Esophagus squamous epithelium (tissue), 4 donors: ENCODE data around the gene MAP4K3.

Source experiments
- CTCF ChIP-seq, 6 experiments: fragments of 450-650 bp in 4 of 6; fragments of 200-600 bp in 2 of 6; sonication (generic) in 2 of 6; IDR thresholded peaks; one replicate each; pipeline ENCODE4 v1.5.1; 2016 to 2019; ENCODE audit warnings: antibody characterized with exemption in 6 of 6, mild to moderate bottlenecking in 4 of 6, moderate library complexity in 4 of 6
- POLR2A ChIP-seq, 4 donors: fragments of 450-650 bp; IDR thresholded peaks; one replicate each; pipeline ENCODE4 v1.6.1; 2017; ENCODE audit warnings: antibody characterized with exemption in 4 of 4, mild to moderate bottlenecking in 4 of 4, moderate library complexity in 3 of 4

GRCh38 chr2:39275016-39275415 is 162.1 kb downstream of the MAP4K3 start:
- TF ChIP-seq CTCF (IDR thresholded peaks at IDR 0.05) (no peak), POLR2A (IDR thresholded peaks at IDR 0.05) (no peak)
